PFSK-1 (cell line): ENCODE data around the gene CSNK1G1.

Experiments
- FOXP2 ChIP-seq: optimal IDR thresholded peaks from 2 replicates; pipeline ENCODE3; 2011; ENCODE audit warnings: borderline replicate concordance, control low read depth, inconsistent platforms; ENCODE audit not compliant: insufficient read depth; ENCODE audit errors: extremely low read length, extremely low read depth
- POLR2AphosphoS5 ChIP-seq: IDR thresholded peaks from 2 replicates; pipeline ENCODE4 v1.6.1; 2012; ENCODE audit warnings: low read depth, mild to moderate bottlenecking, control low read depth, low read length, moderate library complexity
- SIN3A ChIP-seq: IDR thresholded peaks from 2 replicates; pipeline ENCODE4 v1.6.1; 2012; ENCODE audit warnings: mild to moderate bottlenecking, low read length, moderate library complexity, borderline replicate concordance; ENCODE audit not compliant: insufficient read depth
- TAF1 ChIP-seq: IDR thresholded peaks from 2 replicates; pipeline ENCODE4 v1.6.1; 2012; ENCODE audit warnings: low read length, control low read depth, borderline replicate concordance; ENCODE audit not compliant: insufficient read depth
- TF ChIP-seq, protein P1 (sequence below), 2 experiments: IDR thresholded peaks; 2 replicates each; pipeline versions ENCODE4 v1.6.1 to v1.8.0; 2011 to 2012; ENCODE audit warnings: low read depth in 2 of 2, low read length in 2 of 2, control low read depth in 1 of 2, inconsistent platforms in 1 of 2, mild to moderate bottlenecking in 1 of 2, moderate library complexity in 1 of 2; ENCODE audit not compliant: insufficient read depth in 1 of 2

The CSNK1G1 gene

DNA sequence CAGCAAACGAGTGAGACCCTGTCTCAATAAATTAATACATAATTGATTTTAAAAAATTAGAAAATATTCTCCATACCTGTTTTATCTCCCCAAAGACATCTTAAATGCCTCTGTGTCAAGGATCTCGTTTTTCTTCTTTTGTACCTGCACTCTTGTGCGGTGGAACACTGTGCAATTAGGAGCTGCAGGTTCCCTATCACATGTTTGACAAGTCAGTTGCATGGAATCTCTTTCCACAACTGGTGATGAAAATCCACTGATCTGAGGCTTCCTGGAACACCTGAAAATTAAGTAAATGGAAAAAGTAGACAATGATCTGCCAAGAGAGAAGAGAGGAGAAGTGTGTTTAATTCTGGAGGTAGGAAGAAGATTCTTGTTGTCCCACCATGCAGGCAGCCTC lies 207.4 kb downstream of the CSNK1G1 start:
- TF ChIP-seq TAF1 = no peak

DNA sequence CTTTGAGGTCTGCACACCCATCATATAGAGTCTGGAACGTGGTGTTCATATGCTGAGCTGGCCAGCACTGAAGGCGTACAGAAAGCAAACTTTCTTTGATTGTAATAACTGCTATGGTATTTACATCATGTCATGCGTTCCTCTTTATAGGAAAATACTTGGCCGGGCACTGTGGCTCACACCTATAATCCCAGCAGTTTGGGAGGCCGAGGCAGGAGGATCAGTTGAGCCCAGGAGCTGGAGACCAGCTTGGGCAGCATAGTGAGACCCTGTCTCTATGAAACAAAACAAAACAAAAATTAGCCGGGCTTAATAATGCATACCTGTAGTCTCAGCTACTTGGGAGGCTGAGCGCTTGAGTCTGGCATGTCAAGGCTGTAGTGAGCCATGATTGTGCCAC lies 207.8 kb downstream of the CSNK1G1 start:
- TF ChIP-seq SIN3A (no peak), POLR2AphosphoS5 (no peak), TAF1 (no peak), FOXP2 (no peak)
- TF ChIP-seq, protein P1, sequence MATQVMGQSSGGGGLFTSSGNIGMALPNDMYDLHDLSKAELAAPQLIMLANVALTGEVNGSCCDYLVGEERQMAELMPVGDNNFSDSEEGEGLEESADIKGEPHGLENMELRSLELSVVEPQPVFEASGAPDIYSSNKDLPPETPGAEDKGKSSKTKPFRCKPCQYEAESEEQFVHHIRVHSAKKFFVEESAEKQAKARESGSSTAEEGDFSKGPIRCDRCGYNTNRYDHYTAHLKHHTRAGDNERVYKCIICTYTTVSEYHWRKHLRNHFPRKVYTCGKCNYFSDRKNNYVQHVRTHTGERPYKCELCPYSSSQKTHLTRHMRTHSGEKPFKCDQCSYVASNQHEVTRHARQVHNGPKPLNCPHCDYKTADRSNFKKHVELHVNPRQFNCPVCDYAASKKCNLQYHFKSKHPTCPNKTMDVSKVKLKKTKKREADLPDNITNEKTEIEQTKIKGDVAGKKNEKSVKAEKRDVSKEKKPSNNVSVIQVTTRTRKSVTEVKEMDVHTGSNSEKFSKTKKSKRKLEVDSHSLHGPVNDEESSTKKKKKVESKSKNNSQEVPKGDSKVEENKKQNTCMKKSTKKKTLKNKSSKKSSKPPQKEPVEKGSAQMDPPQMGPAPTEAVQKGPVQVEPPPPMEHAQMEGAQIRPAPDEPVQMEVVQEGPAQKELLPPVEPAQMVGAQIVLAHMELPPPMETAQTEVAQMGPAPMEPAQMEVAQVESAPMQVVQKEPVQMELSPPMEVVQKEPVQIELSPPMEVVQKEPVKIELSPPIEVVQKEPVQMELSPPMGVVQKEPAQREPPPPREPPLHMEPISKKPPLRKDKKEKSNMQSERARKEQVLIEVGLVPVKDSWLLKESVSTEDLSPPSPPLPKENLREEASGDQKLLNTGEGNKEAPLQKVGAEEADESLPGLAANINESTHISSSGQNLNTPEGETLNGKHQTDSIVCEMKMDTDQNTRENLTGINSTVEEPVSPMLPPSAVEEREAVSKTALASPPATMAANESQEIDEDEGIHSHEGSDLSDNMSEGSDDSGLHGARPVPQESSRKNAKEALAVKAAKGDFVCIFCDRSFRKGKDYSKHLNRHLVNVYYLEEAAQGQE (IDR thresholded peaks at IDR 0.05; ENCODE audit: insufficient read depth in 1 of 2, low read depth in 2 of 2, low read length in 2 of 2) = no peak

DNA sequence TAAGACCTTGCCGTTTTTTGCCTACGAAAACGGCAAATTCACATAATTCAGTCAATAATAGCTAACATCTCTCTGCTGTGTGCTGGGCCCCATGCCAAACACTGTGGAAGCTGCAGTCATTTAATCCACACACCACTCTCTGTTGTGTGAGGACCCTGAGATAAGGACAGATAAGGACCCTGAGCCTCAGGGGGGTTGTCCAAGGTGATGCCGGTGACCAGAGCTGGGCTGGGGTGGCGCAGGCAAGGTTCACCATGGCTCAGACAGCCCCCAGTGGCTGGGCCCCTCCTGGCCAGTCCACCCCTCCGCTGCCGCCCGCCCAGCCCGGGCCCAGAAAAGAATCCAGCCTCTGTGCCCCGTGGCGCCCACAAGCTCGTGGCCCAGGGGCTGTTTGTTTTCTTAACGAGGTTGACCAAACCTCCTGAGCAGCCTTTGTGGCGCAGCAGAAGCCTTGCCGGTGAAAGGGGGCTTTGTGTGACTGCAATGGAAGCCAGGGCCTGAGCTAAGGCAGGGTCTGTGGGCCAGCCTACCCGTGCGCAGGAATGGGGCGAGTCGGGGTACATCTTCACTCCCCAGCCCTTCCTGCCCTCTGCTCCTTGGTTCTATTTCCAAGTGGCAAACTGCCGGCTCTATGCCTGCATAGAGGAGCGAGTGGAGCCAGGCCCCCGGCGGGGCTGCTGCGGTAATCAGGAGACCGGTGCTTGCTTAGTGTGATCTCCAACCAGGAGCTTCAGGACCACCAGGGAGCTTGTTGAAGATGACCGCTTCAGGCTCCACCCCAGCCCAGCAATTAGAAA lies 208.9 kb downstream of the CSNK1G1 start:
- TF ChIP-seq, protein P1 (IDR thresholded peaks at IDR 0.05; ENCODE audit: insufficient read depth in 1 of 2, low read depth in 2 of 2, low read length in 2 of 2) = no peak
- TF ChIP-seq TAF1 (no peak), SIN3A (no peak), POLR2AphosphoS5 (no peak), FOXP2 (no peak)

DNA sequence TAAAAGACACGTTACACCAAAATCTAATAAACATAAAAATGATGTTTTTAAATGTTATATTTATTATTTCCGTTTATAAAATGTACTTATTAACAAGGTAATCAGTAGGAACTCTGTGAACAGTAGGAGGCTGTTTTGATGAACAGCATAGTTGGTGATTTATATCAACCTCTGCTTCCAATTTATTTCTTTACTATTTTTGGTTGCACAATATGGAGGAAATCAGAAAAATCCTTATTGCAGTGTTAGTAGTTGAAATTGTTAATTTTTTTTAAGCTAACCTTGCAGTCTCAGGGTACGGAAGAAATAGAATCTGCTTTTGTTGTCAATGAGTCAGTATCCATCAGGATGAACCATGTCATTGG lies 209.5 kb downstream of the CSNK1G1 start:
- TF ChIP-seq, protein P1 (IDR thresholded peaks at IDR 0.05; ENCODE audit: insufficient read depth in 1 of 2, low read depth in 2 of 2, low read length in 2 of 2) = no peak
- TF ChIP-seq TAF1 (no peak), SIN3A (no peak), POLR2AphosphoS5 (no peak), FOXP2 (no peak)

DNA sequence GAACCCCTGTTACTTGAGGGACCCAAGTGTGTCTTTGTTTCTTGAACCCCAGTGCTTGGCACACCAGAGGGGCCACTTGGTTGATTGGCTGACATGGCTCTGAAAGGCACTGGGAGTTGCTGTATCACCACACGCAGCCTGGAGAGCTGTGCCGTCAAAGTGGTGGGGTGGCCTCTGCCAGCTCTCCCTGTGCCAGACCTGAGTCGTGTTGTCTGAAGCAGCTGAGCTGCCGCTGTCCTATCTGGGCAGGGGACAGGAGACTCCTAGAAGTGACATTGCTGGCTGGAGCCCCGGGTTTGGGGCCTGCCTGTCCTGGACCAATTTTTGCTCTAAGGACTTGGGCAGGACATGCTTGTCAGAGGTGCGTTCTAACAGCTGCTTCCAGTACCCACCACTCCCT lies 209.9 kb downstream of the CSNK1G1 start:
- TF ChIP-seq POLR2AphosphoS5 = no peak
- no peak for TF ChIP-seq SIN3A

DNA sequence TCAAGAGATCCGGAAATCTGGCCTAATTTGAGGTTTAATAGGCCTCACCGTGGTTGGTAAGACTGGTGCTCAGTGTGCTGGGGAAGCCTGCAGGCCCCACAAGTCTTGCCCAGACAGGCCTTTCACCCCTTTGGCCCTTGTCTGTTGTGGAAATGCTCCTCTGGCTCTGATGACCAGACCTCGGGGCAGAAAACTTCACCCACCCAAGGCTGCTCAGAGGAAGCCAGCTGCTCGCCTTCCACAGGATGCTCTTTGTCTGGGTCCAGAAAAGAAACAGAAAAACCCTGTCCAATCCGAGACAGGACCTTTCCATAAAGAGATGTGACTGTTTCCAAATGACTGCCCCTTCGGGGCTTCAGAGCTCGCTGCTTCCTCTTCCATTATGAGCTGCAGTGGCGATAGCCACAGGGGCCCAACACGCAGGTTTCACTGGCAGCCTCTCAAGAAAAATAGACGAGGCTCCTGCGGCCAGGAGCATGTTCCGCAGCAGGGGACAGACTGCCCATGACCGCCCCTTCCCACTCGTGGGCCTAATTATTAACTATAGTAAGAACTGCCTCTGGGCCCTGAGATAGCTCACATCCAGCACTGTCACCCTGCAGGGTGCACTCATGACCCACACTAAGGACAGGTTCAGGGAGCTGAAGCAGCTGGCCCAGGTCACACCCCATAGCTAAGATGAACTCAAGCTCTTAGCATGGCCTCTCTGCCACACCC lies 211.2 kb downstream of the CSNK1G1 start:
- TF ChIP-seq SIN3A (no peak), TAF1 (no peak), POLR2AphosphoS5 (no peak), FOXP2 (no peak)
- TF ChIP-seq, protein P1 (IDR thresholded peaks at IDR 0.05; ENCODE audit: insufficient read depth in 1 of 2, low read depth in 2 of 2, low read length in 2 of 2) = no peak
